GM12865 (cell line): ENCODE results near the gene GALNT7.

Experiments used
- DNase-seq: peaks from one replicate; pipeline ENCODE4 v3.0.0; 2010; ENCODE audit warnings: low read depth
- H3K4me3 ChIP-seq: 2 replicates; pipeline ENCODE4 v1.5.1; 2011; ENCODE audit warnings: mild to moderate bottlenecking, low read depth, low read length, control low read depth
- CTCF ChIP-seq: IDR thresholded peaks from 2 replicates; pipeline ENCODE4 v1.5.1; 2011; ENCODE audit warnings: low read length, control low read depth, low read depth, inconsistent platforms; ENCODE audit not compliant: insufficient read depth; ENCODE audit errors: missing control alignments

Gene GALNT7

DNA sequence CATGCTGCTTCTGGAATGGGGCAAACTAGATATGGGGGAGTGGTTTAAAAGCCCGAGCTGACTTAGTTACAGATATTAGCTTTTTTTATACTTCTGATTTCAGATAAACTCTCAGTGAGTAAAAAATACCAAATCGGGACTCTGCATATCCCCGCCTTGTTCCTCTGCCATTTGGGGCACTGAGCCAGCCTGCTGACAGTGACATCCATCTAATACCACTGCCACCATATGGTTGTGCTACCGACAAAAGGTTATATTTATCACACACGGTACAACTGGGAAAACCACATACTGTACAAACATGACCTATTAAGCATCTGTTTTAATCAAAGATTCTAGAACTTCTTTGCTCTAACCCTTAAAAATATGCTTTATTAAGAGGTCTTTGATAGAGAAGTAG, 78.7 kb downstream of the GALNT7 start:
- no peak for TF ChIP-seq CTCF
- no peak for DNase-seq
- H3K4me3 ChIP-seq, result no peak overlapping the region

DNA sequence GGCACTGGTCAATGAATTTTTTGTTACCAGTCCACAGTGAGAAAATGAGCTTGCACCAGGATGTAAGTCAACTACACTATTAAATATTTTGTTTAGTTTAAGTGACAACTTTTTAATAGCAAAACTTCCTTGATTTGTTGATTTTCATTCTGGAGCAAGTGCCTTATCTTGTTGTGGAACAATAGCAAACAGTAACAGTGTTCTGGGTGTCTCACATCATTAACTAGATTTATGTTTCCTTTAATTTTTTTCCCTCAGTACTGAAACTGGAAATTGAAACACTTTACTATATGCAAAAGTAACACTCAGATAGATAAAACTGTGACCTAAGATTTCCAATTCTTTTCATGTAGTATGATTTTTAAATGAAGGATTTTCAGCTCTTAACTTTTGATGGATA, 80.1 kb downstream of the GALNT7 start:
- DNase-seq, result no peak
- H3K4me3 ChIP-seq, result no peak overlapping the region
- no peak for TF ChIP-seq CTCF

- TF ChIP-seq CTCF, result no peak
- peak; percentile 30 for DNase-seq
Observed at GRCh38 chr4:173252024-173252935, 83.7 kb downstream of the GALNT7 start.

GRCh38 chr4:173253561-173253960, 85.0 kb downstream of the GALNT7 start:
- no peak overlapping the region for H3K4me3 ChIP-seq
- TF ChIP-seq CTCF, result no peak
- no peak for DNase-seq

More at GRCh38 chr4:173252024-173252935, 83.7 kb downstream of the GALNT7 start:
- H3K4me3 ChIP-seq, result no peak overlapping the region

DNA sequence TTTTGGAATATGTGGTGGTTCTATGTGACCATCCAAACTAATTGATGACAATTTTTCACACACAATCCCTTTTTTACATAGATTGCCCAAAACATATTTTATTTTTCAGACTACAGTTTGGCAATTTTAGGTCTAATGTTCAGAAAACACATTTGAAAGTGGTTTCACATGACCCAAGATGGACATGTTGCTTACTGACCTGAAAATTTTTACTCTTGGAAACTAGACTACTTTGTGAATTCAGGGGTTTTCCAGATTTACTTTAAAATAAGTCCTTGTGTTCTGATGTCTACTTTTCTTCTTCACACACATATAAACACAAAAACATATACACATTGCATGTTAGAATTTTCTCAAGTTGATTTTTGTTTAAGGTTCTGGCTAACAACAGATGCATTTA, 86.0 kb downstream of the GALNT7 start:
- no peak for TF ChIP-seq CTCF
- peak; percentile 43 for DNase-seq
- H3K4me3 ChIP-seq, result no peak overlapping the region

DNA sequence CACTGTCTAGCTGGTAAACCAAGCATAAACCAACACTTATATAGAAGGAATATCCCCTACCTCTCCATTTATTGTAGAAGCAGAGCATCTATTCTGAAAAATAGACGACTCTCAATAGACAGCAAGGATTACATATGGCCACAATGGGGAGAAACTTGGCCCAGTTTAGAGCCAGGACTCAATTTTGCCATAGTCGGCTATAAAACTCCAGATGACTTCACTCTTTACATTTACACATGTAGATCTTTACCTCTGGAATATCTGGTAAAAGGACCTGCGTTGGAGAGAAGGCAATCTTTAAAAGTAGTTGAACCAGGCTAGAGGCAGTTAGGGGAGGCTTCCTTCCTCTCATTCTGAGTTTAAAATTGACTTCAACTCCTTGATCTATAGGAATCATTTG, 88.2 kb downstream of the GALNT7 start:
- no peak for TF ChIP-seq CTCF
- DNase-seq, result no peak
- H3K4me3 ChIP-seq, result no peak overlapping the region
